Progenitor cell of endocrine pancreas (in vitro differentiated cells): Measurements from ENCODE around the gene TYROBP. TPM values are rescaled to one million over a fixed set of nuclear protein-coding genes. Genes with fewer than 3 reads are reported as not detected.

Source experiments
- DNase-seq: peaks from one replicate; pipeline ENCODE4 v3.0.0; 2021; ENCODE audit warnings: low spot score; ENCODE audit not compliant: unreplicated experiment
- H3K27ac Mint-ChIP-seq: 2 replicates; pipeline ENCODE4 v1.8.0; 2021; ENCODE audit warnings: mild to moderate bottlenecking, moderate library complexity, mixed read lengths
- H3K27me3 Mint-ChIP-seq: 2 replicates; pipeline ENCODE4 v1.8.0; 2021; ENCODE audit warnings: mixed read lengths
- H3K36me3 Mint-ChIP-seq: 2 replicates; pipeline ENCODE4 v1.8.0; 2022; ENCODE audit warnings: mixed read lengths; ENCODE audit not compliant: insufficient read depth
- H3K4me1 Mint-ChIP-seq: 2 replicates; pipeline ENCODE4 v1.8.0; 2021; ENCODE audit warnings: low read depth, mixed read lengths
- H3K4me3 Mint-ChIP-seq: 2 replicates; pipeline ENCODE4 v1.8.0; 2021; ENCODE audit warnings: low read depth, mild to moderate bottlenecking, moderate library complexity, mixed read lengths
- H3K9me3 Mint-ChIP-seq: 2 replicates; pipeline ENCODE4 v1.8.0; 2021; ENCODE audit warnings: low read depth, mixed read lengths
- total RNA-seq: library from RNA; stranded (reverse); gene quantifications from 2 replicates; pipeline ENCODE4 v1.2.1, GENCODE V29; 2021
- TF ChIP-seq, protein P1 (sequence below): fragments of 200-600 bp; sonication (generic); IDR thresholded peaks from one replicate; pipeline ENCODE4 v1.5.0; 2021; ENCODE audit warnings: antibody characterized with exemption, mild to moderate bottlenecking; ENCODE audit not compliant: unreplicated experiment

The TYROBP gene
- total RNA-seq, 1 donor from 2014 or later = not detected

DNA sequence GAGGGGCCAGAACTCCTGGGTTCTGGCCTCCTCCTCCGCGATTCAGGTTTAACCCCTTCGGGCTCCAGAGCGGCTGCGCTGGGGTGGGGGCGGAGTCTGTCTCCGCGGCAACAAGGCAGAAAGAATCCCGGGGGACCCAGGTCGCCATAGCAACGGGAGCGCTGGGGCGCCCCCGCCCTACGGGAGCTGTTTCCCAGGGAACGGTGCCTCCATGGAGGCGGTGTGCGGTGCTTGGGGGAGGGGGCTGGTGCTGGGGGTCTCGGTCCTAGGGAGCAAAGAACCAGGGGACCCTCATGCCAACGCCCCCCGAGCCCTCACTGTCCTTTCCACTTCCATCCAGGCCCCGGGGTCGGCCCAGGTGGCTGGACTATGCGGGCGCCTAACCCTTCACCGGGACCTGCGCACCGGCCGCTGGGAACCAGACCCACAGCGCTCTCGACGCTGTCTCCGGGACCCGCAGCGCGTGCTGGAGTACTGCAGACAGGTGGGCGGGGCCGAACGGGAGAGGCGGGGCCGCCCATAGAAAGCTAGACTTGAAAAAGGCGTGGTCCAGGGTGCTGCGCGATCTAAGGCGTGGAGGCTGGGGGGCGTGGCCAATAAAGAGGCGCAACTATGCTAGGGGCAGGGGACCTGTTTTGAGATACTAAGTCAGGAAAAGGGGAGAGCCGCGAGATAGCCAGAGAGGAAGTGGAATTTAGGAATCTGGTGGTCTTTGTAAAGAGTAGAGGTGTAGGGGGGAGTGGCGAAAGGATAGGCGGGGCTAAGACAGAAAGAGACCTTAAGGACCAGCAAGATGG lies 38.6 kb downstream of the TYROBP start:
- peak overlapping the region; percentile 76 for H3K27ac Mint-ChIP-seq
- H3K9me3 Mint-ChIP-seq = no peaks in the 10 kb centered on the region
- peak; percentile 74 for DNase-seq
- TF ChIP-seq, protein P1, sequence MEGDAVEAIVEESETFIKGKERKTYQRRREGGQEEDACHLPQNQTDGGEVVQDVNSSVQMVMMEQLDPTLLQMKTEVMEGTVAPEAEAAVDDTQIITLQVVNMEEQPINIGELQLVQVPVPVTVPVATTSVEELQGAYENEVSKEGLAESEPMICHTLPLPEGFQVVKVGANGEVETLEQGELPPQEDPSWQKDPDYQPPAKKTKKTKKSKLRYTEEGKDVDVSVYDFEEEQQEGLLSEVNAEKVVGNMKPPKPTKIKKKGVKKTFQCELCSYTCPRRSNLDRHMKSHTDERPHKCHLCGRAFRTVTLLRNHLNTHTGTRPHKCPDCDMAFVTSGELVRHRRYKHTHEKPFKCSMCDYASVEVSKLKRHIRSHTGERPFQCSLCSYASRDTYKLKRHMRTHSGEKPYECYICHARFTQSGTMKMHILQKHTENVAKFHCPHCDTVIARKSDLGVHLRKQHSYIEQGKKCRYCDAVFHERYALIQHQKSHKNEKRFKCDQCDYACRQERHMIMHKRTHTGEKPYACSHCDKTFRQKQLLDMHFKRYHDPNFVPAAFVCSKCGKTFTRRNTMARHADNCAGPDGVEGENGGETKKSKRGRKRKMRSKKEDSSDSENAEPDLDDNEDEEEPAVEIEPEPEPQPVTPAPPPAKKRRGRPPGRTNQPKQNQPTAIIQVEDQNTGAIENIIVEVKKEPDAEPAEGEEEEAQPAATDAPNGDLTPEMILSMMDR = no peak
- H3K4me3 Mint-ChIP-seq = peak overlapping the region; percentile 75
- peaks cover 11% of the 10 kb centered on the region for H3K4me1 Mint-ChIP-seq
- H3K36me3 Mint-ChIP-seq = peaks cover 22% of the 10 kb centered on the region
- H3K27me3 Mint-ChIP-seq = peaks cover 5% of the 10 kb centered on the region

DNA sequence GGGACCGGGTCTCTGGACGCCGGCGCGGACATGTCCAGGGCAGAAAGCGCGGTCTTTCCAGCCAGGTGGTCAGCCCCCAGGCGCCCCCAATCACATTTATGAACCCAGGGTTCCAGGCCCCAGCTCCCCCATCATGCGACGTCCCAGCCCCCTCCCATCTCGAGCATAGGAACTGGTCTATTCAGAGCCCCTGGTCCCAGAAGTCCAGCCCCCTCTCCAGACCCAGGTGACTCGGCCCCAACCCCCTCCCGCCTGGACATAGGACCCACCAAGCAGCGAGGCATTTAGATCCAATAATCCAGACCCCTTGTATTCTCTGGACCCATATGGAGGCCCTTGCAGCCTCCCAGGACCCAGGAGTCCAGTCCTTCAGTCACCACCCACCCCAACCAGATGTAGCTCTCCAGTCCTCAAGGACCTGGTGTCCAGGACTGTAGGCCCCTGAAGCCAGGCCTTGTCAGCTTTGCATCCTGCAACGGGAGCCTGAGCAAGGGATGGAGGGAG lies 39.2 kb downstream of the TYROBP start:
- Mint-ChIP-seq H3K4me3 (peak overlapping the region; percentile 75), H3K27me3 (peaks cover 5% of the 10 kb centered on the region), H3K27ac (peak overlapping the region; percentile 64), H3K36me3 (peaks cover 20% of the 10 kb centered on the region), H3K4me1 (peaks cover 11% of the 10 kb centered on the region), H3K9me3 (no peaks in the 10 kb centered on the region)
- DNase-seq = no peak
- TF ChIP-seq, protein P1 = no peak

DNA sequence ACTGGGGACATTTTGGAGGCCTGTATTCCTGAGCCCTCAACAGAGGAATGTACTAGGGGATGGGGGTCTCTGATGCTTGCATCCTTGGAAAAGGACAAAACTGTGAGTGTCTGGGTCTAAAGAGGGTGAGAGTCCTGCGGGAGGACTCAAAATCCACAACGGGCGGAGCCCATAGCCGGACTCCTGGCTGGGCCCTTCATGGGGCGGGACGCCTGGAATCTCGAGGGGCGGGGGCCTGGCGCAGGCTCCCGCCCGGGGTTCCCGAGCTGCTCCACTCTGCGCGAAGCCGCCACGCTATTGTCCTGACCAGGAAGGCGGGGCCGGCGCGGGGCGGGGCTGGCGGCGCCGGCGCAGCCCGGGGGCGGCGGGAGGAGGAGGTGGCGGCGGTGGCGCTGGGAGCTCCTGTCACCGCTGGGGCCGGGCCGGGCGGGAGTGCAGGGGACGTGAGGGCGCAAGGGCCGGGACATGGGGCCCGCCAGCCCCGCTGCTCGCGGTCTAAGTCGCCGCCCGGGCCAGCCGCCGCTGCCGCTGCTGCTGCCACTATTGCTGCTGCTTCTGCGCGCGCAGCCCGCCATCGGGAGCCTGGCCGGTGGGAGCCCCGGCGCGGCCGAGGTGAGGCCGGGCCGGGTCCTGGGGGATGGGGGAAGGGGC lies 39.8 kb downstream of the TYROBP start, which contains the start of gene APLP1:
APLP1 (plus strand) TSS at position 403 of the 651 bp plus-strand sequence; CDS start at position 466, 63 bp downstream.
- peaks cover 18% of the 10 kb centered on the region for H3K36me3 Mint-ChIP-seq
- H3K4me1 Mint-ChIP-seq = peaks cover 11% of the 10 kb centered on the region
- no peaks in the 10 kb centered on the region for H3K9me3 Mint-ChIP-seq
- peak; percentile 70 for DNase-seq
- peaks cover 5% of the 10 kb centered on the region for H3K27me3 Mint-ChIP-seq
- TF ChIP-seq, protein P1 = no peak
- H3K4me3 Mint-ChIP-seq = peak within 1 kb of the TSS; percentile 75
- peak within 1 kb of the TSS; percentile 81 for H3K27ac Mint-ChIP-seq

DNA sequence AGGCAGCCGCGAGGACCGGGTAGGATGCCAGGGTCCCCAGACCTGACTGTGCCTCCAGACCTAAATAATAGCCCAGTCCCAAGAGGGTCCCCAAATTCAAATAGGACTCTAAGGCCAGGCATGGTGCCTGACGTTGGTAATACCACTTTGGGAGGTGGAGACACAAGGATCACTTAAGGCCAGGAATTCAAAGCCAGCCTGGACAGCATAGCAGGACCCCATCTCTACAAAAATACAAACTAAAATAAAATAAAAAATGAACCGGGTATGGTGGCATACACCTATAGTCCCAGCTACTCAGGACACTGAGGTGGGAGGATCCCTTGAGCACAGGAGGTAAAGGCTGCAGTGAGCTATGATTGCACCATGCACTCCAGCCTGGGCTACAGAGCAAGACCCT lies 45.1 kb downstream of the TYROBP start:
- Mint-ChIP-seq H3K27ac (no peak overlapping the region), H3K36me3 (peaks cover 30% of the 10 kb centered on the region), H3K4me1 (peaks cover 29% of the 10 kb centered on the region), H3K9me3 (no peaks in the 10 kb centered on the region), H3K4me3 (no peak overlapping the region), H3K27me3 (peaks cover 16% of the 10 kb centered on the region)
- TF ChIP-seq, protein P1 = no peak
- no peak for DNase-seq

DNA sequence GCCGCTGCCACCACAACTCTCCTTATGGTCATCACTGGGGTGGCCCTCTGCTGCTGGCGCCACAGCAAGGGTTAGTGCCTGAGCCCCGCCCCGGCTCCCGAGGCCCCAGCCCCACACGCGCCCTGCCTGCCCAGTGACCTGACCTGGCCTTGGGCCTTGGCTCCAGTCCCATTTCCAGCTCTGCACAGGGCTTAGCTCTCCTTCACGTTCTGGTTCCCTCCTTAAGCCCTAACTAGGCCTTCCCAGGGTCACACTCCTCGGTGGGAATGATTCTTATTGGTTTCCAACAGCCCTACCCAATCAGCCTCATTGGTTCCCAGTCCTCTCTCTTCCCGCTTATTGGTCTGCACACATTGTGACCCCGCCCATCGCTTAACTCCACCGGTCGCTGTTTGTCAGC lies 45.6 kb downstream of the TYROBP start:
- DNase-seq = no peak
- TF ChIP-seq, protein P1 = no peak
- peaks cover 32% of the 10 kb centered on the region for H3K36me3 Mint-ChIP-seq
- no peaks in the 10 kb centered on the region for H3K9me3 Mint-ChIP-seq
- H3K4me3 Mint-ChIP-seq = no peak overlapping the region
- H3K27me3 Mint-ChIP-seq = peaks cover 20% of the 10 kb centered on the region
- no peak overlapping the region for H3K27ac Mint-ChIP-seq
- peaks cover 31% of the 10 kb centered on the region for H3K4me1 Mint-ChIP-seq
